Islet of Langerhans (tissue), 1 donor: ENCODE data around the gene EDIL3.
"Not testable (repeated sequence)": the region's sequence is repeated elsewhere in the genome, so short reads cannot be mapped to it uniquely, and the experiment has no call there.

Source experiments
- FAIRE-seq: peaks from one replicate; lab custom pipeline; 2011; peaks lifted over from hg19 to GRCh38; lab: Jason Lieb, UNC

Gene EDIL3

DNA sequence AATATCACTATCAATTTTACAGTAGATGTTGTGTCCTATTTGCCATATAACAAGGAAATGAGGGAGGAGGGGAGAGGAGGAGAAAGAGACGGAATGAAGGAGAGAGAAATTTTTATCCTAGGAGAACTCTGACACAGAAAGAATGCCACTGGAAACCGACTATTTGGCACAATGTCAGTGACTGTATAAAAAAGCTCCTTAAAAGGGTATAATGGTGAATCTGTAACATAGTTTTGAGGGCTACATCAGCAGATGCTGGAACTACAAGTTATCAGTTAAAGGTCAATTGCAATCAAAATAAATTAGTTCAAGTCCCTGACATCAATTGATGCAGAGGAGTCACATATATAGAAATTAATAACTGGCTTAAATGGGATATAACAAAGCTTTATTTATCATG is 5.7 kb downstream of the EDIL3 start:
- FAIRE-seq = peak; percentile 65

- no peak for FAIRE-seq
Measured at GRCh38 chr5:84378420-84378819, 6.3 kb downstream of the EDIL3 start.

DNA sequence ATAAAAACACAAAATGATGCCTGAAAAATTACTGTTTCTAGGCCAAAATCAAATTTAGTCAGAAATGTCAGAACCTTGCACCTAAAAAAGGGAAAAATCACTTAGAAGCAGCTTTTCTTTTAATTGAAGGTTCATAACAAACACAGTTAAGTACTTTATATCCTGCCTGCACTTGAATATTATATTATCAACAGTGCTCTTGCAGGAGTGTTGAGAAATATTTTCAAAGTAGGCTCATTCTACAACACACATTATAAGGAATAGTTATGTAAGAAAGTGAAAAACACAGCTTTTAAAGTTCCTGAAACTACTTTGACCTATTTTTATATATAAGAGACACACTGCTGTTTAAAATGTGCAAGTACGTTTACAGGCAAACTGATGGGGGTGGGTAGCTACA is 8.3 kb downstream of the EDIL3 start:
- no peak for FAIRE-seq

DNA sequence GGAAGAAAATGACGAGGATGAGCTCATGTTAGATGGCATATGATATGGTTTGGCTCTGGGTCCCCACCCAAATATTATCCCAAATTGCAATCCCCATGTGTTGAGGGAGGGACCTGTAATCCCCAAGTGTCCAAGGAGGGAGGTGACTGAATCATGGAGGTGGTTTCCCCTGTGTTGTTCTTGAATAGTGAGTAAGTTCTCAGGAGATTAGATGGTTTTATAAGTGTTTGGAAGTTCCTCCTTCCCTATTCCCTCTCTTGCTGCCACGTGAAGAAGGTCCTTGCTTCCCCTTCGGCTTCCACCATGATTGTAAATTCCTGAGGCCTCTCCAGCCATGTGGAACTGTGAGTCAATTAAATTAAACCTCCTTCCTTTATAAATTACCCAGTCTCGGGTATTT is 10.1 kb downstream of the EDIL3 start:
- no peak for FAIRE-seq

- no peak for FAIRE-seq
Measured at GRCh38 chr5:84373506-84373905, 11.2 kb downstream of the EDIL3 start.

DNA sequence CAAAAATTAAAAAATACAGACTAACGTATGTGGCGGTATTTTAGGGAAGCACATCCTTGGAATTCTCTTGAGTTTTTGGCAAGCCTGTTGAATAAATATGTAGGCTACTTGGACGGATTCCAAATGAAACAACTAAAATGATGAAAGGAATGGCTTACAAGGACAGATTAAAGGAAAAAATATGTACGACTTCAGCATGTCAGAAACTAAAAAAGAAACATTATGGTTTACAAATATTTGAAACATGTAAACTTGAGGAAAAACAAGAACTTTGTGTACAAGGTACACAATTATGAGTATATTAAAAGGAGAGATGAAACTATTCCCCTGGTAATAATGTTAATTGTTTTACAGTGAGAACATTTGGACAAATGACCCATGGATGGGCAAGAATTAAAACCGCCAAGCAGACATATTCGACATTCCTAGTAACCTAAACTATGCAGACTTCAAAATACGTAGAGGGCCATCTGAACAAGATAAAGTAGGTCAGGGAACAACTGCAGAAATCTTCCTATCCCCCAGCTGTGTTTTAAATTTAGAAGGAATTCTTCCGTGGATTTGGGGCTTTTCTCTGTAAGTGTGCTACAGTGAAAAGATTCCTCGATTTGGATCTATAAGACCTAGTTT is 12.5 kb downstream of the EDIL3 start:
- no peak for FAIRE-seq

- no peak for FAIRE-seq
Measured at GRCh38 chr5:84370176-84370575, 14.5 kb downstream of the EDIL3 start.

DNA sequence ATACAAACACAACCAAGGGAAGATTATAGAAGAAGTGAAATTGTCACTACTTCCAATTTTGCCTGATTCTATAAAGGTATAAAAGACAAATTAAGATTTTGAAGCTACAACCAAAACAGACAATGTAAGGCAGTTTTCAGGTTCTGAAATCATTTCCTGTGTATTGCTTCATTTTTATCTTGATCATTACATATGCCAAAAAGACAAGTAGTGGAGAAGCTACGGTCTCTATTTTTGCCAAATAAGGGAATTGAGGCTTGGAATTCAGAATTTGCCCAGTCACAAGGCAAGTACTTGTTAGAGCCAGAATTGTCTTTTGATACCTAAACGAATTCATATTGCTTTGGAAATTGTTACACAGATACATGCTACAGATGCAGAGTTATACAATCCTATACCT is 20.6 kb downstream of the EDIL3 start:
- FAIRE-seq = peak; percentile 38

- no peak for FAIRE-seq
Measured at GRCh38 chr5:84362061-84362720, 22.5 kb downstream of the EDIL3 start.

GRCh38 chr5:84361572-84361971 is 23.1 kb downstream of the EDIL3 start:
- FAIRE-seq = peak; percentile 36

DNA sequence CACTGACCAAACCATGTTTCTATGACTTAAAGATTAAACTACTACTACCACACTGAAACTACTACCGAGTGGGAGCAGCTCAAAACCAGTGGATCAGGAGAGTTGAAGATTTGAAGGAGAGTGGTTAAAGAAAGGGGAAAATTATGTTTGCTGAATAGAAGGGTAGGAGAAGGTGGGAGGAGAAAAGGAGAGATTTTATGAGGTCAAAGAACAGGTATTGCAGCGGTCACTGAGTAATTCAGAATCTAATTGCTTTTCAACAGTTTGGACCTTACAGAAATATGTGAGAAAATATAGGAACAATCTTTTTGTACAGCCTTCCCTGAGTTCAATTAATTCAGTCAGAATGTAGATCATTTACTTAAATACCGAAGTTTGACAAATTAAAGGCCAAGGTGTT is 24.6 kb downstream of the EDIL3 start:
- FAIRE-seq = no peak

GRCh38 chr5:84354101-84354500 is 30.6 kb downstream of the EDIL3 start:
- FAIRE-seq = no peak

DNA sequence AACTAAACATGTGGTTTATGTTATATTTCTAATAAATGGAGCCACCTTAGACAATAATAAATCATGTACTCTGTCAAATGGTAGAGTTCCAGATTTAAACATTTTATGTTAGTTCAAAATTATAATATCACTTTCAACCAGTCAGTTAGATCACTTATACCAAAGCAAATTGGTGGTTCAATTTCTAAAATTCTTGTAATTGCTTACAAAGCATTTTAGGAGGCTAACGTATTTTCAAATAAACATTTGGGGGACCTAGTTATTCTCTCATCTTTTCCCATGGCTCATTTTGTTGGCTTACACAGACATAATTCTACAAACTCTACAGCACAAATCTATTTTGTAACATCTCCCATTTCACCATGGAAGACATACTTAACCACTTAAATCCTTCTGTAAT is 39.9 kb downstream of the EDIL3 start:
- FAIRE-seq = no peak

DNA sequence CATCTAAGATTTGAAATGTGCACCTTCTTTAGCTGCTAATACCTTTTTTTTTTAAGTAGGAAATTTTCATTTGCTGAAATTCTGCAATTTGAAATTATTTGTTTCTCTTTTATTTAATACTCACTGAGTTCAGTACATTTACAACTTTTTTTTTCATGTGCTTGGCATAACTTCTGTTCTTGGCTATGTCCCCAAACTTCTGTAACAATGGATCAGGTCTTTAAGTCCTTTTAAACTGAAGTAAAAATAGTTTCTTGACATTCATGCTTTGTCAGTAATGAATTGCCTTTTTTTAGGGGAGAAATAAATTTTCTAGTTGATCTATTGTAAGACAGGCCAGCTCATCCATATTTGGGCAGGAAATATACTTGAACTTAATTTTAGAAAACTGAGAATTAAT is 41.5 kb downstream of the EDIL3 start:
- FAIRE-seq = no peak

- no peak for FAIRE-seq
Measured at GRCh38 chr5:84332106-84332505, 52.6 kb downstream of the EDIL3 start.

GRCh38 chr5:84327591-84327990 is 57.1 kb downstream of the EDIL3 start:
- no peak for FAIRE-seq

DNA sequence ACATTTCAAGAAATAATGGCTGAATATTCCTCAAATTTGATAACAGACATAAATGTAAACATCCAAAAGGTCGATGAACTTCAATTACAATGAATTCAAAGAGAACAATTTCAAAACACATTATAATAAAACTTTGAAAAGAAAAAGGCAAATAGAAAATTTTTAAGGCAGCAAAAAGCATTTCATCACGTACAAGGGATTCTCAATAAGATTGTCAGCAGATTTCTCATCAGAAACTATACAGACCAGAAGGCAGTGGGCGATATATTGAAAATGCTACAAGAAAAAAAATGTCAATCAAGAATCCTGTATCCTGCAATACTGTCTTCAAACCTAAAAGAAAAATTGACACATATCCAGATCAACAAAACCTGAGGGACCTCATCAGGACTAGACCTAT is 62.0 kb downstream of the EDIL3 start:
- FAIRE-seq = no peak

DNA sequence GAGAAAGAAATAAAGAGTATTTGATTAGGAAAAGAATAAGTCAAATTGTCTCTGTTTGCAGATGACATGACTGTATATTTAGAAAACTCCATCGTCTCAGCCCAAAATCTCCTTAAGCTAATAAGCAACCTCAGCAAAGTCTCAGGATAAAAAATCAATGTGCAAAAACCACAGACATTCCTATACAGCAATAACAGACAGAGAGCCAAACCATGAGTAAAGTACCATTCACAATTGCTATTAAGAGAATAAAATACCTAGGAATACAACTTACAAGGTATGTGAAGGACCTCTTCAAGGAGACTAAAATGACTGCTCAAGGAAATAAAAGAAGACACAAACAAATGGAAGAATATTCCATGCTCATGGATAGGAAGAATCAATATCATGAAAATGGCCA is 66.9 kb downstream of the EDIL3 start:
- FAIRE-seq = not testable (repeated sequence)

- FAIRE-seq = not testable (repeated sequence)
Measured at GRCh38 chr5:84312280-84312679, 72.4 kb downstream of the EDIL3 start.

- not testable (repeated sequence) for FAIRE-seq
Measured at GRCh38 chr5:84309850-84310249, 74.8 kb downstream of the EDIL3 start.

DNA sequence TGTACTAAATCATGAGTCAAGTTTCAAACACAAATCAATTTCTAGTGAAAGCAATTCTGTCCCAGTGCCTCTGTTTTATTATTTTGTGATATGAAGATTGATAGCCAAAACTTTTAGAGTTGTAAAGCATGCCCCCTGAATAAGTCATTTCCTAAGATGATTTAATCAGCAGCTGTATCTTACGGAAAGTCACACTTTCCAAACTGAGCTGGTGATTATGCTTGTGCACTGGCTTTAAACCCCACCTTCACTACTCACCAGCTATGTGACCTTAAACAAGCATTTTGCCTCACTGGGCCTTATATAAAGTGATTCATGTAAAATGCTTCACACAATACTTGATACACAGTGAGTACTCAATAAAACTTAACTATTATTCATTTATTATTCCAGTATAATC is 78.1 kb downstream of the EDIL3 start:
- FAIRE-seq = no peak

- FAIRE-seq = no peak
Measured at GRCh38 chr5:84304599-84304998, 80.1 kb downstream of the EDIL3 start.

GRCh38 chr5:84303315-84303714 is 81.4 kb downstream of the EDIL3 start:
- peak; percentile 47 for FAIRE-seq

GRCh38 chr5:84301535-84301934 is 83.1 kb downstream of the EDIL3 start:
- FAIRE-seq = no peak
